T-helper 17 cell (primary cell): ENCODE data around the gene WFDC8. TPM values are rescaled to one million over a fixed set of nuclear protein-coding genes. Genes with fewer than 3 reads are reported as not detected.
"Not testable (repeated sequence)": the region's sequence is repeated elsewhere in the genome, so short reads cannot be mapped to it uniquely, and the experiment has no call there.

Source experiments
- ATAC-seq: fragments of 150-1000 bp; cut with Tn5 transposase; 2 replicates; pipeline ENCODE4 v1.10.0; 2021; ENCODE audit warnings: mild to moderate bottlenecking, moderate library complexity
- DNase-seq, 3 donors: peaks; one replicate each; pipeline versions ENCODE4 v3.0.0 to v3.0.0-alpha.2; 2020 to 2021
- H3K9me3 ChIP-seq: one replicate; pipeline ENCODE4 v1.7.0; 2013; ENCODE audit warnings: low read length, mild to moderate bottlenecking; ENCODE audit not compliant: control insufficient read depth, poor library complexity, severe bottlenecking
- H3K27ac Mint-ChIP-seq: one replicate; pipeline ENCODE4 v1.8.0; 2022; ENCODE audit warnings: mild to moderate bottlenecking, moderate library complexity, mixed read lengths
- H3K27me3 Mint-ChIP-seq: one replicate; pipeline ENCODE4 v1.8.0; 2022; ENCODE audit warnings: mixed read lengths
- H3K36me3 Mint-ChIP-seq: one replicate; pipeline ENCODE4 v1.8.0; 2022; ENCODE audit warnings: low read depth, mixed read lengths
- H3K4me1 Mint-ChIP-seq: one replicate; pipeline ENCODE4 v1.8.0; 2022; ENCODE audit warnings: mild to moderate bottlenecking, mixed read lengths
- H3K4me3 Mint-ChIP-seq: one replicate; pipeline ENCODE4 v1.8.0; 2022; ENCODE audit warnings: mild to moderate bottlenecking, moderate library complexity, mixed read lengths
- total RNA-seq, 4 donors: library from RNA in 2 of 4; stranded (reverse) in 2 of 4; gene quantifications; one replicate each; pipeline ENCODE4 v1.2.3 and lab custom pipeline; 2022 to 2026

WFDC8 gene
- total RNA-seq, 2 donors from 2014 or later, result not detected

DNA sequence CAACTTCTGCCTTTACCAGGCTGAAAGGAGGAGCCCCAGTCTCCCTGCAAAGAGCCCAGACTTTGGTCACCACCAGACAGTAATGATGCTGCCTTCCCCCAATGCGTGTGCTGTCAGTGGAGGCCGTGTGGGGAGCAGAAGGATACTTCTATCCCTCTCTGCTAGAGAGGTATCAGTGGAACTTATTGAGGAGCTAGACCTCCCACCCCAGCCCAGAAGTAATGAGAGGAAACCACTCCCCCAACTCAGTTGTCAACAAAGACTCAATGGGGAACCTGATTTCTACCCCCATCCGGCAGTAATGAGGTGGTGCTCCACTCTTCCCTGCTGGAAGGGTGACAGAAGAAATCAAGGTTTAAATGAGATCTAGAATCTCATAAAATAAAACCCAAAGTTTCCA, 4.4 kb upstream of the WFDC8 start:
- Mint-ChIP-seq H3K27me3 (peaks cover 30% of the 10 kb centered on the region), H3K27ac (no peak overlapping the region), H3K36me3 (no peaks in the 10 kb centered on the region), H3K4me3 (no peak overlapping the region), H3K4me1 (no peaks in the 10 kb centered on the region)
- H3K9me3 ChIP-seq, result no peaks in the 10 kb centered on the region
- no peak for ATAC-seq
- no peak for DNase-seq

GRCh38 chr20:45581702-45582101, 2.6 kb upstream of the WFDC8 start:
- H3K9me3 ChIP-seq, result no peaks in the 10 kb centered on the region
- no peaks in the 10 kb centered on the region for H3K36me3 Mint-ChIP-seq
- no peak overlapping the region for H3K27ac Mint-ChIP-seq

GRCh38 chr20:45578231-45578630, 853 bp downstream of the WFDC8 start:
- Mint-ChIP-seq H3K4me1 (no peaks in the 10 kb centered on the region), H3K27ac (no peak overlapping the region), H3K4me3 (no peak overlapping the region), H3K36me3 (no peaks in the 10 kb centered on the region), H3K27me3 (peaks cover 42% of the 10 kb centered on the region)
- no peaks in the 10 kb centered on the region for H3K9me3 ChIP-seq
- no peak for DNase-seq
- no peak for ATAC-seq

More at GRCh38 chr20:45581702-45582101, 2.6 kb upstream of the WFDC8 start:
- Mint-ChIP-seq H3K27me3 (peaks cover 32% of the 10 kb centered on the region), H3K4me1 (no peaks in the 10 kb centered on the region), H3K4me3 (no peak overlapping the region)
- ATAC-seq (no peak), DNase-seq (no peak)

DNA sequence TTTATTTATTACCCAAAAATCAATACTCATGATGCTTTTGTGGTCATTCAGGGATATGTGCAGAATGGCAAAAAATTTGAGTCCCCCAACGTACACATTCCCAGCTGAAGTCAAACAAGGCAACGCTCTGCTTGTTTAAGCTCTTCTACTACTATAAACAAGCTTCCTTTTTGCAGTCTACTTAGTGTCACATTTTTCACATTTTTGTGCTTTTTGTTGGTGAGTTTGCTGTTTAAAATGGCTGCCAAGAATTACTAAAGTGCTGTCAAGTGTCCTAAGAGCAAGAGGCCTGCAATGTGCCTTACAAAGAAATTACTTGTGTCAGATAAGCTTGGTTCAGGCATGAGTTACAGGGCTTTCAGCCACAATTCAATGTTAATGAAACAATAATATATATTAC, 2.1 kb downstream of the WFDC8 start:
- no peaks in the 10 kb centered on the region for H3K9me3 ChIP-seq
- Mint-ChIP-seq H3K4me3 (no peak overlapping the region), H3K36me3 (no peaks in the 10 kb centered on the region), H3K27ac (no peak overlapping the region), H3K27me3 (peaks cover 45% of the 10 kb centered on the region), H3K4me1 (no peaks in the 10 kb centered on the region)
- DNase-seq, result no peak
- ATAC-seq, result no peak

DNA sequence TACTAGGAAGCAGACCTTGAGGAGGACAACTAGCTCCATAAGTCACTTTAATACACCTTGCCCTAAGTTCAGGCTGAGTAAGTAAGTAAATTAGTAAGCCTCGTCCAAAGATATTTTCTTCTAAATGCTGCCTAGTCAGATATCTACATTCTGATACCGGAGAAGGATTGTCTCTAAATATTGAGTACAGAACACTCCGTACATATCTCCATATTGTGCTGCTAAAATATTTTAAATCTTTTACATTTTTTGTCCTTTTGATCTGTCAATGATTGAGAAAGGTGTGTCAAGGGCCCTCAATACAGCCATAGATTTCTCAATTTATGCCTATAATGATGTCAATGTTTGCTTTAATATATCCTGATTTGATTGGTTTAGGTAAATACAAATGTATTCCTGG, 3.2 kb downstream of the WFDC8 start:
- Mint-ChIP-seq H3K27ac (no peak overlapping the region), H3K36me3 (no peaks in the 10 kb centered on the region), H3K27me3 (peaks cover 34% of the 10 kb centered on the region), H3K4me3 (no peak overlapping the region), H3K4me1 (no peaks in the 10 kb centered on the region)
- no peak for ATAC-seq
- H3K9me3 ChIP-seq, result no peaks in the 10 kb centered on the region
- no peak for DNase-seq

DNA sequence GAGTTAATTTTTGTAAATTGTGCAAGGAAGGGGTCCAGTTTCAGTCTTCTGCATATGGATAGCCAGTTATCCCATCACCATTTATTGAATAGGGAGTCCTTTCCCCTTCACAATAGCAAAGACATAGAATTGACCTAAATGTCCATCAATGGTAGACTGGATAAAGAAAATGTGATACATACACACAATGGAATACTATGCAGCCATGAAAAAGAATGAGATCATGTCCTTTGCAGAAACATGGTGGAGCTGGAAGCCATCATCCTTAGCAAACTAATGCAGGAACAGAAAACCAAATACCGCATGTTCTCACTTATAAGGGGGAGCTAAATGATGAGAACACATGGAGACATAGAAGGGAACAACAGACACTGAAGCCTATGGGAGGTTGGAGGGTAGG, 9.4 kb downstream of the WFDC8 start:
- H3K27me3 Mint-ChIP-seq, result peaks cover 15% of the 10 kb centered on the region
- H3K36me3 Mint-ChIP-seq, DNase-seq, H3K27ac Mint-ChIP-seq, H3K9me3 ChIP-seq, ATAC-seq, H3K4me1 Mint-ChIP-seq, H3K4me3 Mint-ChIP-seq: not testable (repeated sequence)

DNA sequence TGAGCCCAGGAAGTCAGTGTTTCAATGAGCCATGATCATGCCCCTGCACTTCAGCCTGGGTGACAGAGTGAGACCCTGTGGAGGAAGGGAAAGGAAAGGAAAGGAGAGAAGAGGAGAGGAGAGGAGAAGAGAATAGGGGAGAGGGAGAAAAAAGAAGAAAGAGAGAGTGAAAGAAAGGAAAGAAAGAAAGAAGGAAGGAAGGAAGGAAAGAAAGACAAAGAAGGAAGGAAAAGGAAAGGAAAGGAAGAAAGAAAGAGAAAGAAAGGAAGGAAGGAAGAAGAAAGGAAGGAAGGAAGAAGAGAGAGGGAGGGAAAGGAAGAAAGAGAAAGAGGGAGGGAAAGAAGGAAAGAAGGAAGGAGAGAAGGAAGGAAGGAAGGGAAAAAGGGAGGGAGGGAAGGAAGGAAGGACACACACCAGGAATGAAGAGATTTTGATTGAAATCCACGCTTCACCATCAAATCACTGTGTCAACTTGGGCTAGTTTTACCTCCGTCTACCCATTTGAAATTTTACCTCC, 14.3 kb downstream of the WFDC8 start:
- Mint-ChIP-seq H3K4me1 (no peaks in the 10 kb centered on the region), H3K4me3 (no peak overlapping the region), H3K36me3 (no peaks in the 10 kb centered on the region), H3K27me3 (peaks cover 50% of the 10 kb centered on the region), H3K27ac (no peak overlapping the region)
- ATAC-seq (no peak), DNase-seq (no peak)
- H3K9me3 ChIP-seq, result no peaks in the 10 kb centered on the region

- H3K9me3 ChIP-seq, result no peaks in the 10 kb centered on the region
- no peak overlapping the region for H3K27ac Mint-ChIP-seq
- H3K36me3 Mint-ChIP-seq, result peaks cover 1% of the 10 kb centered on the region
- DNase-seq, result no peak
- H3K27me3 Mint-ChIP-seq, result peaks cover 46% of the 10 kb centered on the region
- no peak for ATAC-seq
- H3K4me1 Mint-ChIP-seq, result no peaks in the 10 kb centered on the region
- no peak overlapping the region for H3K4me3 Mint-ChIP-seq
These were observed 23.9 kb downstream of the WFDC8 start for GRCh38 chr20:45555198-45555597.

DNA sequence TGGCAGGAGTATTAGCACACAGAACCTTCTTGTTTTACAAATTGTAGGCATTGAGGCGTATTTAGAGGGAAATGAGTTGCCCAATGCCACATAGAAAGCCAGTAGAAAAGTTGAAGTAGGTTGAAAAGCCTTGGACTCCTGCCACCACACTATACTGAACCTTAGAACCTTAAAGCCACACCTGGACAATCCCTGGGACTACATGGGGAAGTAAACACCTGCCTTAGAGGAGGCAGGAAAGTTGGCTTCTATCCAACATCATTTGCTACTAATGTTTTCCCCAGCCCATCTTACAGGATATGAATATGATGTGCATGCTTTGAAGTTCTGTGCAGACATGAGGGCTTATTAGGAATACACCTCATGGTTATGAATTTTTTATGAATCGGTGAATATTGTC, 26.6 kb downstream of the WFDC8 start:
- DNase-seq, result no peak
- ATAC-seq, result no peak
- H3K27ac Mint-ChIP-seq, result no peak overlapping the region
- H3K36me3 Mint-ChIP-seq, result peaks cover 5% of the 10 kb centered on the region
- peaks cover 2% of the 10 kb centered on the region for H3K4me1 Mint-ChIP-seq
- H3K4me3 Mint-ChIP-seq, result no peak overlapping the region
- H3K9me3 ChIP-seq, result no peaks in the 10 kb centered on the region
- peaks cover 37% of the 10 kb centered on the region for H3K27me3 Mint-ChIP-seq

GRCh38 chr20:45550765-45551164, 28.3 kb downstream of the WFDC8 start:
- ATAC-seq, result no peak
- H3K36me3 Mint-ChIP-seq, result peaks cover 5% of the 10 kb centered on the region
- peaks cover 35% of the 10 kb centered on the region for H3K27me3 Mint-ChIP-seq
- DNase-seq, result no peak
- no peaks in the 10 kb centered on the region for H3K9me3 ChIP-seq
- no peak overlapping the region for H3K27ac Mint-ChIP-seq
- H3K4me1 Mint-ChIP-seq, result peaks cover 2% of the 10 kb centered on the region
- H3K4me3 Mint-ChIP-seq, result no peak overlapping the region

DNA sequence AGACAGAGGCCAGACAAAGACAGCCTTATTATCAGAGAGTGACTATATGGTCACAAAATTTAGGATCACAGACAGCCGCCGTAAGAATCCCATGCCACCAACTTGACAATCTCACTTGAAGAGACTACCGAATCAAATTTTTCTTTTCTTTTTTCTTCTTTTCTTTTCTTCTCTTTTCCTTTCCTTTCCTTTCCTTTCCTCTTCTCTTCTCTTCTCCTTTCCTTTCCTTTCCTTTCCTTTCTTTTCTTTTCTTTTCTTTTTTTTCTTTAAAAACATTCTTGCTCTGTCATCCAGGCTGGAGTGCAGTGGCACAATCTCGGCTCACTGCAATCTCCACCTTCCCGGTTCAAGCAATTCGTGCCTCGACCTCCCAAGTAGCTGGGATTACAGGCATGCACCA, 30.7 kb downstream of the WFDC8 start:
- DNase-seq, result no peak
- Mint-ChIP-seq H3K4me3 (no peak overlapping the region), H3K36me3 (peaks cover 5% of the 10 kb centered on the region), H3K27ac (no peak overlapping the region), H3K4me1 (peaks cover 2% of the 10 kb centered on the region), H3K27me3 (peaks cover 41% of the 10 kb centered on the region)
- H3K9me3 ChIP-seq, result no peaks in the 10 kb centered on the region
- ATAC-seq, result no peak

DNA sequence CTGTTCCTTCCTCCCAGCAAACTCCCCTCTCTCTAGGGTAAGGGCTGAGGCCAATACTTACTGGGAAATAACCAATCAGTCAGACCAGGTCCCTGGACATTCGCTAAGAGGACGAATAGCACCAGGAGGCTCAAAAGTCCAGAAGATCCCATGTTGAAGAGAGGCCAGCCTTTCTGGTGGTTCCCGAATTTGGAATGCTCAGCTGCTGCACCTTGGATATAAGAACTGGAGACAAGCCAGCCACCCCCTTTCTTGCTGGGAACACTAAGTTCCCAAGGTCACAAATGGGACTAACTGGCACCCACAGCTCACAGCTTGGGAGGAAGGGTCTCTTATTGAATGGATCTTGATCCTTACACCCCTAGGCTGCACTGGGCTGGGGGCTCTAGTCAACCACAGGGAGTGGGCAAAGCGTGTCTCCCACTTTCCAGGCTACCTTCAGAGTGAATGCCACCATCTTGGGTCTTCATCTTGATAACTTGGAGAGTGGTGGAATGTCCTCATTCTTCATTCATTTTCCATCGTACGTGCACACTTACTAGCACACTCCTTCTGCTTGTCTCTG, 31.8 kb downstream of the WFDC8 start, which contains the start of gene EPPIN:
Gene EPPIN, minus strand, starts transcription at position 196 of the 565 bp plus-strand sequence. Its CDS starts 44 bp downstream, at position 152.
- ATAC-seq (no peak), DNase-seq (no peak)
- Mint-ChIP-seq H3K4me3 (no peak within 1 kb of the TSS), H3K4me1 (peaks cover 2% of the 10 kb centered on the region), H3K27ac (no peak within 1 kb of the TSS), H3K36me3 (peaks cover 5% of the 10 kb centered on the region), H3K27me3 (peaks cover 52% of the 10 kb centered on the region)
- H3K9me3 ChIP-seq, result no peaks in the 10 kb centered on the region

- peaks cover 2% of the 10 kb centered on the region for H3K4me1 Mint-ChIP-seq
- no peak for ATAC-seq
- no peak overlapping the region for H3K27ac Mint-ChIP-seq
These were observed 33.2 kb downstream of the WFDC8 start for GRCh38 chr20:45545754-45546453.

DNA sequence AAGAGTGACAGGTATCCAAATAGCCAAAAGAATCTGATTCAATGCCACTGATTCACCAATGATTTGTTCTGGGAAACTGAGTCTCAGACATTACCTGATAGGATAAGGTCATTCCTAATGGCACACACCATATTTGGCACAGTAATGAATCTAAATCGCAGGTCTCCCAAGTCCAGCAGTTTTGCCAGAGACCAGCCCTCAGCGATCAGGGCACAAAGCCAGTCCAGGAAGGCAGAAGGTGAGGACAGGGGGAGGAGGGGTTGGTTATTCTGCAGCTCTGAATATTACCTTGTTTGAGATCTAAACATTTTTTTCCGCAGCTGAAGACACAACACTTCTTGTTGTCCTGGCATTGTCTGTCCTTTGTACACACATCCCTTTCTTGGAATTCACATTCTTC, 33.7 kb downstream of the WFDC8 start:
- DNase-seq (no peak), ATAC-seq (no peak)
- Mint-ChIP-seq H3K4me1 (peaks cover 2% of the 10 kb centered on the region), H3K4me3 (no peak overlapping the region), H3K27ac (no peak overlapping the region), H3K36me3 (peaks cover 5% of the 10 kb centered on the region), H3K27me3 (peaks cover 71% of the 10 kb centered on the region)
- H3K9me3 ChIP-seq, result no peaks in the 10 kb centered on the region

More at GRCh38 chr20:45545754-45546453, 33.2 kb downstream of the WFDC8 start:
- H3K36me3 Mint-ChIP-seq, result peaks cover 5% of the 10 kb centered on the region
- DNase-seq, result no peak
- H3K27me3 Mint-ChIP-seq, result peaks cover 66% of the 10 kb centered on the region
- H3K9me3 ChIP-seq, result no peaks in the 10 kb centered on the region
- H3K4me3 Mint-ChIP-seq, result no peak overlapping the region
